ENCODE measurements around the gene DNM2.

DNM2 gene

DNA sequence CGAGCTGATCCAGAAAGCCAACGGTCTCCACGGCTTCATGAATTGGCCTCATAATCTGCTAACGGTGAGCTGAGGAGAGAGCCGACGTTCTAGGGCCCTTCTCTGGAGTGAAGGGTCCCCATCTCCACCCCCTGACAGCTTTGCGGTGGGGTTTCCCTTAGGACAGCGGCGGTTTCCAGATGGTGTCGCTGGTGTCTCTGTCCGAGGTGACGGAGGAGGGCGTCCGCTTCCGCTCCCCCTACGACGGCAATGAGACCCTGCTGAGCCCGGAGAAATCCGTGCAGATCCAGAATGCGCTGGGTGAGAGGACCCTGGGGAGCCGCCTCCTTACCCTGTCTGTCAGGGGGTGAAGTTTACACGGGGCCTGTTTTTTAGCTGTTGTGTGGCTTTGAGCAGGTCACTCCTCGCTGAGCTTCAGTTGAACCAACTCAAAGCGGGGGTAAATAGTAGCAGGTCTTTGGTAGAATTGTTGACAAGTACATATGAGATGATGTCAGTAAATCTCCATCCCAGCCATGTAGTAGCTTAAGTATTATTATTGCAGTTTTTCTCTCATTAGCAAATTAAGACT lies 15.8 kb upstream of the DNM2 start:
- H3K36me3 ChIP-seq (replicated peaks; ENCODE audit: insufficient read depth, low read length): no peaks in the 10 kb centered on the region
- peak overlapping the region; percentile 99 for H3K4me3 ChIP-seq (ENCODE audit: low read length)
- H3K4me2 ChIP-seq (ENCODE audit: low read depth, low read length): peak overlapping the region; percentile 99
- DNase-seq: peak; percentile 17
- H3K79me2 ChIP-seq (ENCODE audit: low read length): peaks cover 10% of the 10 kb centered on the region
- H3K9me3 ChIP-seq (replicated peaks; ENCODE audit: insufficient read depth, low read length): no peaks in the 10 kb centered on the region
- no peaks in the 10 kb centered on the region for H3K9me2 ChIP-seq (replicated peaks; ENCODE audit: insufficient read depth, low read length)
- no peaks in the 10 kb centered on the region for H4K20me1 ChIP-seq (ENCODE audit: insufficient read depth, low read length)
- no peaks in the 10 kb centered on the region for H3K4me1 ChIP-seq (ENCODE audit: low read length)
- no peaks in the 10 kb centered on the region for H3F3A ChIP-seq (ENCODE audit: insufficient read depth, low read length)
- no peak for TF ChIP-seq EZH2phosphoT487 (IDR thresholded peaks at IDR 0.05; ENCODE audit: low read length)
- no peak for TF ChIP-seq EZH2 (optimal IDR thresholded peaks at IDR 0.05; ENCODE audit: low read depth, low read length)
- TF ChIP-seq, protein P1, sequence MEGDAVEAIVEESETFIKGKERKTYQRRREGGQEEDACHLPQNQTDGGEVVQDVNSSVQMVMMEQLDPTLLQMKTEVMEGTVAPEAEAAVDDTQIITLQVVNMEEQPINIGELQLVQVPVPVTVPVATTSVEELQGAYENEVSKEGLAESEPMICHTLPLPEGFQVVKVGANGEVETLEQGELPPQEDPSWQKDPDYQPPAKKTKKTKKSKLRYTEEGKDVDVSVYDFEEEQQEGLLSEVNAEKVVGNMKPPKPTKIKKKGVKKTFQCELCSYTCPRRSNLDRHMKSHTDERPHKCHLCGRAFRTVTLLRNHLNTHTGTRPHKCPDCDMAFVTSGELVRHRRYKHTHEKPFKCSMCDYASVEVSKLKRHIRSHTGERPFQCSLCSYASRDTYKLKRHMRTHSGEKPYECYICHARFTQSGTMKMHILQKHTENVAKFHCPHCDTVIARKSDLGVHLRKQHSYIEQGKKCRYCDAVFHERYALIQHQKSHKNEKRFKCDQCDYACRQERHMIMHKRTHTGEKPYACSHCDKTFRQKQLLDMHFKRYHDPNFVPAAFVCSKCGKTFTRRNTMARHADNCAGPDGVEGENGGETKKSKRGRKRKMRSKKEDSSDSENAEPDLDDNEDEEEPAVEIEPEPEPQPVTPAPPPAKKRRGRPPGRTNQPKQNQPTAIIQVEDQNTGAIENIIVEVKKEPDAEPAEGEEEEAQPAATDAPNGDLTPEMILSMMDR (IDR thresholded peaks at IDR 0.05; ENCODE audit: low read length): peak; percentile 10; the same call in 1 of the 2 replicates
- peak overlapping the region; percentile 35; the same call in 1 of the 2 replicates for H3K27ac ChIP-seq (ENCODE audit: low read length)
- peak overlapping the region; percentile 100 for H2AFZ ChIP-seq (ENCODE audit: low read length)
- peaks cover 5% of the 10 kb centered on the region for H3K27me3 ChIP-seq (replicated peaks; ENCODE audit: insufficient read depth, low read length)
- H3K9ac ChIP-seq (ENCODE audit: low read length): peak overlapping the region; percentile 92

DNA sequence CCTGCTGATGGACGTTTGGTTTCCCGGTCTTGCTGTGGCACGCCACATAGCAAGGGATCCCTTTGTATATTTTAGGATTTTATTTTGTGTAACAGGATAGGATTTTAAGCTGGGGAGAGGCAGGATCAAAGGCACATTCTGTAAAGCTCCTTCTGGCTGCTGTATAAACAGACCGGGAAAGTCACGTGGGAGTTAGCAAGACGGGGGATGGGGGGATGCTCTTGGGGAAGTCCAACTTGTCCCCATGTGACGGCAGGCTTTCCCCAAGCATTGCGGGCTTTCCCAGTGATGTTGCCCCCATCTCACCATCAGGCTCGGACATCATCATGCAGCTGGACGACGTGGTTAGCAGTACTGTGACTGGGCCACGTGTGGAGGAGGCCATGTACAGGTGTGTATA lies 10.9 kb upstream of the DNM2 start:
- H3K9me2 ChIP-seq (replicated peaks; ENCODE audit: insufficient read depth, low read length): no peaks in the 10 kb centered on the region
- no peak overlapping the region for H3K9ac ChIP-seq (ENCODE audit: low read length)
- H3K36me3 ChIP-seq (replicated peaks; ENCODE audit: insufficient read depth, low read length): no peaks in the 10 kb centered on the region
- no peak overlapping the region for H2AFZ ChIP-seq (ENCODE audit: low read length)
- TF ChIP-seq EZH2 (optimal IDR thresholded peaks at IDR 0.05; ENCODE audit: low read depth, low read length) (no peak), EZH2phosphoT487 (IDR thresholded peaks at IDR 0.05; ENCODE audit: low read length) (no peak)
- TF ChIP-seq, protein P1 (IDR thresholded peaks at IDR 0.05; ENCODE audit: low read length): no peak
- DNase-seq: no peak
- no peaks in the 10 kb centered on the region for H3K9me3 ChIP-seq (replicated peaks; ENCODE audit: insufficient read depth, low read length)
- H3K4me2 ChIP-seq (ENCODE audit: low read depth, low read length): no peak overlapping the region
- peaks cover 4% of the 10 kb centered on the region for H3K79me2 ChIP-seq (ENCODE audit: low read length)
- H3F3A ChIP-seq (ENCODE audit: insufficient read depth, low read length): no peaks in the 10 kb centered on the region
- H4K20me1 ChIP-seq (ENCODE audit: insufficient read depth, low read length): no peaks in the 10 kb centered on the region
- no peak overlapping the region for H3K4me3 ChIP-seq (ENCODE audit: low read length)
- no peaks in the 10 kb centered on the region for H3K4me1 ChIP-seq (ENCODE audit: low read length)
- no peaks in the 10 kb centered on the region for H3K27me3 ChIP-seq (replicated peaks; ENCODE audit: insufficient read depth, low read length)
- H3K27ac ChIP-seq (ENCODE audit: low read length): no peak overlapping the region

DNA sequence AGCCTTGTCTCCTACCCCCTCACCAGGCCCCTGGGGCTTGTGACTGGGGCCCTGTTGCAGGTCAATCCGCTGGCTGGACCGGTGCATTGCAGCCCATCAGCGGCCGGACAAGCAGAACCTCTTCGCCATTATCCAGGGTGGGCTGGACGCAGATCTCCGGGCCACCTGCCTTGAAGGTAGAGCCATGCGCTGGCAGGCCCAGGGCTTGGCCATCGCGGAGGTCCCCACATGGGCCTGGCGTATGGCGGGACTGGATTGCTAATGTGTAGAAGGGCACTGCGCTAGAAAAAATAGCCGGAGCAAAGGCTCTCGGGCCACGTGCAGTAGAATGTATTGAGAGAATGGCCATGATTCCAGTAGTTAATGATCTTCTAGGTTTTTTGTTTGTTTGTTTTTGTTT lies 10.4 kb upstream of the DNM2 start:
- H3K9me3 ChIP-seq (replicated peaks; ENCODE audit: insufficient read depth, low read length): no peaks in the 10 kb centered on the region
- DNase-seq: no peak

More for the DNA sequence above, 10.4 kb upstream of the DNM2 start:
- Histone ChIP-seq H4K20me1 (ENCODE audit: insufficient read depth, low read length) (no peaks in the 10 kb centered on the region), H3K9ac (ENCODE audit: low read length) (no peak overlapping the region), H3K9me2 (replicated peaks; ENCODE audit: insufficient read depth, low read length) (no peaks in the 10 kb centered on the region), H2AFZ (ENCODE audit: low read length) (no peak overlapping the region), H3K4me2 (ENCODE audit: low read depth, low read length) (no peak overlapping the region), H3F3A (ENCODE audit: insufficient read depth, low read length) (no peaks in the 10 kb centered on the region), H3K4me1 (ENCODE audit: low read length) (no peaks in the 10 kb centered on the region), H3K27ac (ENCODE audit: low read length) (no peak overlapping the region), H3K36me3 (replicated peaks; ENCODE audit: insufficient read depth, low read length) (no peaks in the 10 kb centered on the region), H3K79me2 (ENCODE audit: low read length) (no peaks in the 10 kb centered on the region), H3K4me3 (ENCODE audit: low read length) (no peak overlapping the region), H3K27me3 (replicated peaks; ENCODE audit: insufficient read depth, low read length) (no peaks in the 10 kb centered on the region)
- TF ChIP-seq, protein P1 (IDR thresholded peaks at IDR 0.05; ENCODE audit: low read length): no peak
- TF ChIP-seq EZH2 (optimal IDR thresholded peaks at IDR 0.05; ENCODE audit: low read depth, low read length): no peak
- TF ChIP-seq EZH2phosphoT487 (IDR thresholded peaks at IDR 0.05; ENCODE audit: low read length): no peak
